GM19468 (cell line): ENCODE results near the gene RPA1.

ENCODE experiments used
- ATAC-seq: cut with Tn5 transposase; IDR thresholded peaks from one replicate; pipeline ENCODE4 v1.9.1; 2021; ENCODE audit warnings: mild to moderate bottlenecking, moderate library complexity, moderate number of reproducible peaks; ENCODE audit not compliant: unreplicated experiment; ENCODE audit errors: extremely low read depth

Gene RPA1

DNA sequence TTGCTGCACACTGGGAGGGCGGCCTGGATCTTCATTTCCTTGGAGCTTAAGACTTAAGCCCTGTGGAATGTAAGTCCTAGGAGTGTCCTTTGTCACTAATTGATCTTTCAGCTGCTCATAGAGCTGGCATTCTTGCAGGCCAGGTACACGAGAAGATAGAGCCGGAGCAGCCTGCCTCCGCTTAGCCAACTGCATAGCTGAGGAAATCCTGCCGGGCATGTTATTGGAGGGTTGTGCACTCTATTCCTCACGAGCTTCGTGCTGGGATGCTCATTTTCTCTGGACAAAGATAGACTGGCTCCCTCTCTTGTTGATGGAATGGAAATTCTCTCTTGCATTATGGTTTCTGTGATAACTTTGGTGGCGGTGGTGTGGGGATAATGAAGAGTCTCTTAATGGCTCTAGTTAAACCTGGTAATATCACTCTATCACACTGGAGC, 76.9 kb downstream of the RPA1 start:
- ATAC-seq, result no peak

- no peak for ATAC-seq
Measured at GRCh38 chr17:1907216-1907631, 77.4 kb downstream of the RPA1 start.

DNA sequence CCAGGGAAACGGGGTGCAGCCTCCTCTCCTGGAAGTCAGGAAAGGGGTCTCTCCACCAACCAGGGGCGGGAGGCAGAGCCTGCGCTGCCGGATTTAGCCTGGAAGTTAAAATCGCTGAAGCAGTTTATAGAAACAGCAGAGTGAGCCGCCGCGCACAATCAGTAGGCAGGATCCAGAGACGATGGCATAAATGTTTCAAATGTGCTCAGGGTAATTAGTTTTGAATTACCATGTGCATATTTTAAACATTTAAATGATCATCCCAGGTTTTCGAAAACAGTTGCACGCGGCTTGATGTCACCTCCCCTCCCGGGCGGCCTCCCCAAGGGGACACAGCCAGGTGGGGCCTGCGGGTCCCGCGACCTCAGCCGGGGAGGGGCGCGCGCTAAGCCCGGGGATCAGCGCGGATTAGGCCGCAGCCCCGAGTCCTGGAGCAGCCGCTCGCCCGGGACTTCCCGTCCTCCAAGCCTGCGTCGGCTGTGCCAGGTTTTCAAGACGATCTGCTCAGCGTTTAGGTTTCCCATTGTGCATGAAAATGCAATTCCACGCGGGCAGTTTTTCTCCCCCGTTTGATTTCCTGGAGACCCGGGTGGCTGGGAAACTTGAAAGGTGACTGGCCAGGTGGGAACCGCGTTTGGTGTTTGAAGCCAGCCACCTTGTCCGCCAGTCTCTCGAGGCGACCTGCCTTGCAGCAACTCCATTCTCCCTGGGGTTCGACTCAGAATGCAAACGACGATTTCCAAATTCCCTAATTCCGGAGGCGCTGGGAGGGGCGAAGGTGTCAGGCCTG, 78.3 kb downstream of the RPA1 start:
- no peak for ATAC-seq

GRCh38 chr17:1908699-1909309, 79.0 kb downstream of the RPA1 start:
- no peak for ATAC-seq

GRCh38 chr17:1909985-1910384, 80.2 kb downstream of the RPA1 start:
- no peak for ATAC-seq

- no peak for ATAC-seq
Measured at GRCh38 chr17:1912146-1912545, 82.3 kb downstream of the RPA1 start.

- ATAC-seq, result no peak
Measured at GRCh38 chr17:1913702-1914101, 83.9 kb downstream of the RPA1 start.

GRCh38 chr17:1914661-1915083, 84.9 kb downstream of the RPA1 start:
- no peak for ATAC-seq

- ATAC-seq, result no peak
Measured at GRCh38 chr17:1915889-1916288, 86.1 kb downstream of the RPA1 start.

GRCh38 chr17:1916316-1916715, 86.5 kb downstream of the RPA1 start:
- no peak for ATAC-seq

- ATAC-seq, result no peak
Measured at GRCh38 chr17:1916963-1917715, 87.3 kb downstream of the RPA1 start.

DNA sequence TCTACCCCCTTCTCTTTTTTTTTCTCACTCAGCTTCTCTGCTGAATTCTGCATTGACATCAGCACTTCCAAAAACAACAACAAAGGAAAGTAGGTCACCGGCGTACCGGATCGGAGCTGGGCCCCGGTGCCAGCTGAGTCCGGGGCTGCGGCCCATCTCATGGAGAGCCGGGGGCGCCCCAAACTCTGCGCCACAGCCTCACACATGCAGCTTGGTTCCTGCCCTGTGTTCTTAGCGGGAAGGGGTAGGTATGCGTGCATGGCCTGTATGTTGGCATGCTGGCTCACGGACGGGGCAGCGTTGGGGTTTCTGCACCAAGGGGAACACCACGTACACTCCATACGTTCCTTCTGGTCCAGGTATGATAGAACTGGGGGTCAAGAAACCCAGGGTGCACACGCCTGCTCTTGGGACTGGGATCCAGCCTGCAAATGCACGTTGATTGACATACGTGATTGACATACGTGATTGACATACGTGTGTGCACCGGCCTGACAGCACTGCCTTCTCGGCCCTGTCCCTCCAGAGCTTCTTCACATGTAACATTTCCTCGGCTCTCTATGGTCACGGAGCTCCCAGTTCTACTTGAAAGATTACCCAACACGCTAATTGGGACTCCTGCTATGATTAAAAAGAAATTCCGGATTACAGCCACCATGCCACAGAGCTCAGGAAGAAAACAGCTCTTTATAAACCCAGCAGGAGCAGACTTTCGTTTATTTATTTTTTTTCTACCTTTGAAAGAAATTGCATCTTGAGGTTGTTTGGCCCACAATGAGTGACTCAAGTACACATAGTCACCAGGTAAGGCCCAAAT, 88.7 kb downstream of the RPA1 start:
- ATAC-seq, result no peak

- no peak for ATAC-seq
Measured at GRCh38 chr17:1919201-1919600, 89.4 kb downstream of the RPA1 start.

- ATAC-seq, result no peak
Measured at GRCh38 chr17:1920948-1921351, 91.1 kb downstream of the RPA1 start.

DNA sequence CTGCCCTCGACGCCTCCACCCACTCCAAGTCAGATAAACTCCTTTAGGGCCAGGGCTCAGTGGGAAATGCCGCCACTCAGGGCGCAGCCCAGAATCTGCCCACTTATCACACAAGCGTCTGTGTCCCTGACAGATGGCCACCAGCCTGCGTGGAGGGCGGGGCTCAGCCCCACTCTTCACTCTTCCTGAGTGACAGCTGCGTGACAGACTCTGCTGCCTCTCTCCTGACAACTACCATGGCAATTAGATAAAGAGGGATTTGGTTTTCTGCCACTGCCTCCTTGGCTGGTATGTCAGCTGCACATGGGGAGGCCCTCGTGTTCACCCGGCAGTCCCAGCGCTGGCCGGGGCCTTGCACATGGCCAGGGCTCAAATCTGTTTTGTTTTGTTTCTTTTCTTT, 99.2 kb downstream of the RPA1 start:
- ATAC-seq, result no peak

GRCh38 chr17:1930337-1930645, 100.5 kb downstream of the RPA1 start:
- ATAC-seq, result no peak

- ATAC-seq, result no peak
Measured at GRCh38 chr17:1931844-1932579, 102.2 kb downstream of the RPA1 start.

DNA sequence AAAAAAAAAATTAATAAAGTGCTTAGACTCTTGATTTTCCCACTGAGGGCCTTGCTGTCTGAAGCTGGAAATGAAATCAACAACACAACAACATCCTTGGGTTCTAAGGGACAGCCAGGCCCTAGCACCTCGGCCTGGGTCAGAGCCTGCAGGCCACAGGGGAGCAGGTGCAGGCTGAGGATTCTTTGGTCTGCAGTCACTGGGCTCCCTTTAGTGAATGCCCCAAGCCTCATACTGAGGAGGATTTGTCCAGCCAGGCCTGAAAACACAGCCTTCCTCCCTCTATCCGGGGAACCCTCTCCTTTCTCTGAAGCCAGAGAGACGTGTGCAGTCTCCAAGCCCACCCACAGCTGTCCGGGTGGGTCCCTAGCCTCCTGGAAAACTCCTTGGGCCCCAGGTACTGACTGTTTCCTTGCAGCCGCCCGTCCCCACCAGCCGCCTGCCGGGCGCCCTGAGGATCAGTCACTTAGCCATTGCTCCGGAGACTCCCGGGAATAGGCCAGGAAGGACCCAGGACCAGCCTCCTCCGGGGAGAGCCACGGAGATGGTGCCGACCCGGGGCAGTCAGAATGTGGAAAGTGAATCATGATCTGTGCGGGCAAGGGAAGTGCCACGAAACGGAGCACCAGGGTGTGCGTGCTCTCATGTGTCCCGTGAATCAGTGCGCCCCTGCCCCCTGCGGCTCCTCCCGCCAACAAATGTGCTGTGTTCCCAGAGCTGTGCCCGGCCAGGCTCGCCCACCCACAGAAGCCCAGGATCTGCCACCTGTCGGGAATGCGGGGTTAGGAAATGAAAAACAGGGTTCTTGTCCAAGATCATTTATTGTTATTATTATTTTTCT, 104.3 kb downstream of the RPA1 start:
- ATAC-seq, result no peak

- ATAC-seq, result no peak
Measured at GRCh38 chr17:1934901-1935300, 105.1 kb downstream of the RPA1 start.
